ENCODE data around the gene CNST. TPM values are rescaled to one million over a fixed set of nuclear protein-coding genes. Genes with fewer than 3 reads are reported as not detected.

Gene CNST
- polyA plus RNA-seq, 1 donor (not counting 4 experiments of a cell fraction or from before 2014, with no cell fraction given): 9.8 TPM

GRCh38 chr1:246537441-246537840 lies 28.8 kb upstream of the CNST start:
- DNase-seq (ENCODE audit: low read depth, low spot score) (no peak), FAIRE-seq (no peak)
- H3K9me3 ChIP-seq (ENCODE audit: control insufficient read depth, low read depth, low read length): no peaks in the 10 kb centered on the region
- no peak overlapping the region for H2AFZ ChIP-seq (ENCODE audit: control insufficient read depth, low read length)
- H3K79me2 ChIP-seq (ENCODE audit: control insufficient read depth, insufficient read depth, low read length): no peaks in the 10 kb centered on the region
- no peak overlapping the region for H3K9ac ChIP-seq (ENCODE audit: control insufficient read depth, extremely low read depth, insufficient read depth, low read length)
- no peaks in the 10 kb centered on the region for H4K20me1 ChIP-seq (ENCODE audit: control insufficient read depth, extremely low read depth, insufficient read depth, low read length)
- no peaks in the 10 kb centered on the region for H3K4me1 ChIP-seq (ENCODE audit: control insufficient read depth, extremely low read depth, insufficient read depth, low read length)
- H3K9me1 ChIP-seq (ENCODE audit: control insufficient read depth, extremely low read depth, insufficient read depth, low read length): no peaks in the 10 kb centered on the region
- H3K27ac ChIP-seq (ENCODE audit: control insufficient read depth, insufficient read depth, low read length): no peak overlapping the region
- H3K4me3 ChIP-seq (ENCODE audit: control insufficient read depth in 2 of 3, extremely low read depth in 1 of 3, insufficient read depth in 2 of 3, low read depth in 1 of 3, low read length in 3 of 3): no peak overlapping the region
- dilution Hi-C loops (cut with MboI; ENCODE audit: extremely low pct_ligation_motif_present, low sequenced_read_pairs): no loop called here
- H3K4me2 ChIP-seq (ENCODE audit: control insufficient read depth, extremely low read depth, insufficient read depth, low read depth, low read length): no peak overlapping the region
- H3K27me3 ChIP-seq (ENCODE audit: control insufficient read depth, extremely low read depth, insufficient read depth, low read length): no peaks in the 10 kb centered on the region
- no peak for TF ChIP-seq EZH2 (IDR thresholded peaks at IDR 0.05; ENCODE audit: low read length)
- TF ChIP-seq CTCF (optimal IDR thresholded peaks at IDR 0.05 in 1 of 3, IDR thresholded peaks at IDR 0.05 in 1 of 3, conservative IDR thresholded peaks at IDR 0.05 in 1 of 3; ENCODE audit: extremely low read depth in 1 of 3, insufficient read depth in 2 of 3, low read length in 3 of 3): no peak
- H3K36me3 ChIP-seq (ENCODE audit: control insufficient read depth in 2 of 2, extremely low read depth in 1 of 2, insufficient read depth in 2 of 2, low read length in 2 of 2): peaks cover 0 to 4% of the 10 kb centered on the region in 2 experiments

GRCh38 chr1:246537887-246538286 lies 28.4 kb upstream of the CNST start:
- Histone ChIP-seq H3K36me3 (ENCODE audit: control insufficient read depth in 2 of 2, extremely low read depth in 1 of 2, insufficient read depth in 2 of 2, low read length in 2 of 2) (peaks cover 0 to 4% of the 10 kb centered on the region in 2 experiments), H2AFZ (ENCODE audit: control insufficient read depth, low read length) (no peak overlapping the region), H3K79me2 (ENCODE audit: control insufficient read depth, insufficient read depth, low read length) (no peaks in the 10 kb centered on the region), H3K4me3 (ENCODE audit: control insufficient read depth in 2 of 3, extremely low read depth in 1 of 3, insufficient read depth in 2 of 3, low read depth in 1 of 3, low read length in 3 of 3) (no peak overlapping the region), H3K27ac (ENCODE audit: control insufficient read depth, insufficient read depth, low read length) (no peak overlapping the region), H3K4me2 (ENCODE audit: control insufficient read depth, extremely low read depth, insufficient read depth, low read depth, low read length) (no peak overlapping the region), H3K27me3 (ENCODE audit: control insufficient read depth, extremely low read depth, insufficient read depth, low read length) (no peaks in the 10 kb centered on the region), H3K4me1 (ENCODE audit: control insufficient read depth, extremely low read depth, insufficient read depth, low read length) (no peaks in the 10 kb centered on the region), H3K9me3 (ENCODE audit: control insufficient read depth, low read depth, low read length) (no peaks in the 10 kb centered on the region), H3K9ac (ENCODE audit: control insufficient read depth, extremely low read depth, insufficient read depth, low read length) (no peak overlapping the region), H3K9me1 (ENCODE audit: control insufficient read depth, extremely low read depth, insufficient read depth, low read length) (no peaks in the 10 kb centered on the region), H4K20me1 (ENCODE audit: control insufficient read depth, extremely low read depth, insufficient read depth, low read length) (no peaks in the 10 kb centered on the region)
- dilution Hi-C loops (cut with MboI; ENCODE audit: extremely low pct_ligation_motif_present, low sequenced_read_pairs): no loop called here
- DNase-seq (ENCODE audit: low read depth, low spot score): no peak
- TF ChIP-seq CTCF (optimal IDR thresholded peaks at IDR 0.05 in 1 of 3, IDR thresholded peaks at IDR 0.05 in 1 of 3, conservative IDR thresholded peaks at IDR 0.05 in 1 of 3; ENCODE audit: extremely low read depth in 1 of 3, insufficient read depth in 2 of 3, low read length in 3 of 3): no peak
- no peak for TF ChIP-seq EZH2 (IDR thresholded peaks at IDR 0.05; ENCODE audit: low read length)
- FAIRE-seq: no peak
